Measurements from ENCODE around the gene C17orf67.

Gene C17orf67

DNA sequence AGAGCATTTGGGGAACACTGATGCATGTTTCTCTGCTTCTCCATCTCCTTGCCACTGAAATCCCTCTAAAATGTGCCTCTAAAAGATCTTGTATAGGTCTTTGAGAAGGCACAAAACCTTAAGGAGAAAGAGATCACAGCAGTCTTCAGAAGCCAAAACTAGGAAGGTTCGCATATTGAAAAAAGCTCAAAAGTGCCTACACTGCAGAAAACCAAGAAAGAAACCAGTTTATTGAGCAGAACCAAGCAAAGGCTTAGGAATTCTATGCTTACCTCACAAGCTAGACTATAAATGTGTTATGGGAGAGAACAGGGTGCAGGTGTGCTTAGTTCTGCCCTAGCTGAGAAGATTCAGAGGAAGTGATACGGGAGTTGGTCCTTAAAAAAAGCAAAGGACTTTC, 16.9 kb upstream of the C17orf67 start:
- TF ChIP-seq, protein P1, sequence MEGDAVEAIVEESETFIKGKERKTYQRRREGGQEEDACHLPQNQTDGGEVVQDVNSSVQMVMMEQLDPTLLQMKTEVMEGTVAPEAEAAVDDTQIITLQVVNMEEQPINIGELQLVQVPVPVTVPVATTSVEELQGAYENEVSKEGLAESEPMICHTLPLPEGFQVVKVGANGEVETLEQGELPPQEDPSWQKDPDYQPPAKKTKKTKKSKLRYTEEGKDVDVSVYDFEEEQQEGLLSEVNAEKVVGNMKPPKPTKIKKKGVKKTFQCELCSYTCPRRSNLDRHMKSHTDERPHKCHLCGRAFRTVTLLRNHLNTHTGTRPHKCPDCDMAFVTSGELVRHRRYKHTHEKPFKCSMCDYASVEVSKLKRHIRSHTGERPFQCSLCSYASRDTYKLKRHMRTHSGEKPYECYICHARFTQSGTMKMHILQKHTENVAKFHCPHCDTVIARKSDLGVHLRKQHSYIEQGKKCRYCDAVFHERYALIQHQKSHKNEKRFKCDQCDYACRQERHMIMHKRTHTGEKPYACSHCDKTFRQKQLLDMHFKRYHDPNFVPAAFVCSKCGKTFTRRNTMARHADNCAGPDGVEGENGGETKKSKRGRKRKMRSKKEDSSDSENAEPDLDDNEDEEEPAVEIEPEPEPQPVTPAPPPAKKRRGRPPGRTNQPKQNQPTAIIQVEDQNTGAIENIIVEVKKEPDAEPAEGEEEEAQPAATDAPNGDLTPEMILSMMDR (IDR thresholded peaks at IDR 0.05; ENCODE audit: low read depth, low read length) = no peak
- no peak for DNase-seq (ENCODE audit: extremely low read depth, low read depth)

DNA sequence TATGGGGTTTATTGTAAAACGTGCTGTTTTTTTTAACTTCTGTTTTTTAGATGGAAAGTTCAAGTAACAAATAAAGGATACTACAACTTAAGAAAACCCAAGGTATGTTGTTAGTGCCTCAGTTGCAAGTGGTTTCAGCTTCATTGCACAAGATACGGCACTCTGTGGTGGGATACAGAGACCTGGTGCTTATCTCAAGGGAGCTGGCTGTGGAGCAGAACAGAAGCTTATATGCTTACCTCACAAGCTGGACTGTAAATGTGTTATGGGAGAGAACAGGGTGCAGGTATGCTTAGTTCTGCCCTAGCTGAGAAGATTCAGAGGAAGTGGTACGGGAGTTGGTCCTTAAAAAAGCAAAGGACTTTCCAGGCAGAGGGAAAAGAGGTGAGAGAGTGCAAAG, 15.4 kb upstream of the C17orf67 start:
- TF ChIP-seq, protein P1 (IDR thresholded peaks at IDR 0.05; ENCODE audit: low read depth, low read length) = no peak
- DNase-seq (ENCODE audit: extremely low read depth, low read depth) = no peak

DNA sequence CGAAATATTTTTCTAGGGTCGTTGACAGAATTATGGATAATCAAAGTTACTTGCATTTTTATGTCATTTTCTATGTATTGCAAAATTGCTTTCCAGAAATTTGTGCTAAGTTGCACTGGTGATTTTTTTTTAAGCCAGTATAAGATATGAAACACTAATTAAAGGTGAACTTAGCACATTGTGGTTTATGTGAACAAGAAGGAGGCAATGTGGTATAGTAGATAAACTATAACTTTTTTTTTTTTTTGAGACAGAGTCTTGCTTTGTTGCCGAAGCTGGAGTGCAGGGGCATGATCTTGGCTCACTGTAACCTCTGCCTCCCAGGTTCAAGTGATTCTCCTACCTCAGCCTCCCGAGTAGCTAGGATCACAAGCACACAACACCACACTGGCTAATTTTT, 13.4 kb upstream of the C17orf67 start:
- TF ChIP-seq, protein P1 (IDR thresholded peaks at IDR 0.05; ENCODE audit: low read depth, low read length) = no peak
- DNase-seq (ENCODE audit: extremely low read depth, low read depth) = no peak

DNA sequence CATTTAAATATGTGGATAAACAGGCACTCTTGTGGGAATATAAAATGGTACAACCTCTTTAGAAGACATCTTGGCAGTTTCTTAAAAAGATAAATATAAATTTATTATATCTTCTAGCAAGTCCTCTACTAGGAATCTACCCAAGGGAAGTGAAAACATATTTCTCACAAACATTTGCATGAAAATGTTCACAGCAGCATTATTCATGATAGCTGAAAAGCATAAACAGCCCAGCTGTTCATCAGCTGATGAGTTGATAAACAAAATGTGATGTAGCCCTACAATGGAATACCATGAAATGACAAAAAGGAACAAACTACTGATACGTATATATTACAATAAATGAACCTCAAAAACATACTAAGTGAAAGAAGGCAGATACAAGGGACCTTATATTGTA, 12.2 kb upstream of the C17orf67 start:
- TF ChIP-seq, protein P1 (IDR thresholded peaks at IDR 0.05; ENCODE audit: low read depth, low read length) = no peak
- DNase-seq (ENCODE audit: extremely low read depth, low read depth) = no peak

DNA sequence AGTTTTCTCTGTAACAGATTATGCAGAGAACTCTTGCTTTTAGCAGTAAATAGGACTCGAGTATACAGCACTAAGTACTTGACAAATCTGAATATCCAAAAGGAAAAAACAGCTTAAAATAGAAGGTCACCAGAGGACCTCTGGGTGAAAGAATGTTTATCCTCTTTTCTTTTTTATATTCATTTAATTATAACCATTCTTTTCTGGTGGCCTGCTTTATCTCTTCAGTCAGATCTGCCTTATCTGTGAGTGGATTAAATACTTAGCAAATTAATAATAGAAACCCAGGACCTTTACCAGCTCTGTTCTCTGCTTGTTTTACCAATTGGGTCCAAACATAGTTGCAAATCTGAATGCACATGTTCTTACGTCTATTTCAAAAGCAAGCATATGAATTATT, 8.9 kb upstream of the C17orf67 start:
- no peak for DNase-seq (ENCODE audit: extremely low read depth, low read depth)

DNA sequence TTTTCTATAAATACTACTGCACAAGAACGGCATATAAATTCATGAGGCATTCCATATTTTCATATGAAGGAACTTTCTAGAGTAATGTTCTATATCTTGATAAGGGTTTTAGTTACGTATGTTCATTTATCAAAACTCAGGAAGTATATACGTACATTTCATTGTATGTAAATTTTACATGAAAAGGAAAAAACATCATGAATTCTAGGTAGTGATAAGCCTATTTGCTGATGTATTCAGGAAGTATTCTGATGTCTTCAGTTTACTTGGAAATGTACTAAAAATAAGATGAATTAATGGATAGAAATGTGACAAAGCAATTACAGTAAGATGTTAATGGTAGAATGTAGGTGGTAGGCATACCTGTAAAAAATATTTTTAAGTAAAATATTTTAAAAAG, 5.0 kb upstream of the C17orf67 start:
- TF ChIP-seq, protein P1 (IDR thresholded peaks at IDR 0.05; ENCODE audit: low read depth, low read length) = no peak
- DNase-seq (ENCODE audit: extremely low read depth, low read depth) = no peak

More for the DNA sequence above, 8.9 kb upstream of the C17orf67 start:
- TF ChIP-seq, protein P1 (IDR thresholded peaks at IDR 0.05; ENCODE audit: low read depth, low read length) = no peak

DNA sequence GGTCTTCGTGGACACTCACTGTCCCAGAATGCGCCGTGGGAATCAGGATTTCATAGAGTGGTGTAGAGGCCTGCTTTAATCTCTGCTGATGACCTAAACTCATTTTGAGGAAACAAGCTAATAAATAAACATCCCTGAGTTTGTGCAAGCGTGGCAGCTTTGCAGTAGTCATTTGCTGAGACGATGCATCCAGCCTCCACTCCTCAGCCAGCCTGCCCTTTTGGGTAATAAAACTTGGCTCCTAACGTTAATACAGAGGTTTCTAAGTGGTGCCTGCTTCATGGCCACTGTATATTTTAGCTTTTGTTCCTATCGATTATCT, 1.5 kb upstream of the C17orf67 start:
- TF ChIP-seq, protein P1 (IDR thresholded peaks at IDR 0.05; ENCODE audit: low read depth, low read length) = no peak
- DNase-seq (ENCODE audit: extremely low read depth, low read depth) = no peak
